ENCODE measurements around the gene SDHB.

- TF ChIP-seq, protein P1, sequence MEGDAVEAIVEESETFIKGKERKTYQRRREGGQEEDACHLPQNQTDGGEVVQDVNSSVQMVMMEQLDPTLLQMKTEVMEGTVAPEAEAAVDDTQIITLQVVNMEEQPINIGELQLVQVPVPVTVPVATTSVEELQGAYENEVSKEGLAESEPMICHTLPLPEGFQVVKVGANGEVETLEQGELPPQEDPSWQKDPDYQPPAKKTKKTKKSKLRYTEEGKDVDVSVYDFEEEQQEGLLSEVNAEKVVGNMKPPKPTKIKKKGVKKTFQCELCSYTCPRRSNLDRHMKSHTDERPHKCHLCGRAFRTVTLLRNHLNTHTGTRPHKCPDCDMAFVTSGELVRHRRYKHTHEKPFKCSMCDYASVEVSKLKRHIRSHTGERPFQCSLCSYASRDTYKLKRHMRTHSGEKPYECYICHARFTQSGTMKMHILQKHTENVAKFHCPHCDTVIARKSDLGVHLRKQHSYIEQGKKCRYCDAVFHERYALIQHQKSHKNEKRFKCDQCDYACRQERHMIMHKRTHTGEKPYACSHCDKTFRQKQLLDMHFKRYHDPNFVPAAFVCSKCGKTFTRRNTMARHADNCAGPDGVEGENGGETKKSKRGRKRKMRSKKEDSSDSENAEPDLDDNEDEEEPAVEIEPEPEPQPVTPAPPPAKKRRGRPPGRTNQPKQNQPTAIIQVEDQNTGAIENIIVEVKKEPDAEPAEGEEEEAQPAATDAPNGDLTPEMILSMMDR (IDR thresholded peaks at IDR 0.05), result no peak
- TF ChIP-seq POLR2A (IDR thresholded peaks at IDR 0.05), result no peak
- no peak for TF ChIP-seq EP300 (IDR thresholded peaks at IDR 0.05)
These were observed 13.2 kb upstream of the SDHB start for GRCh38 chr1:17067069-17067426.

Data from tibial nerve (tissue), 4 donors.